Heart right ventricle (tissue), 16 donors: ENCODE measurements around the gene GFPT2. TPM values are rescaled to one million over a fixed set of nuclear protein-coding genes. Genes with fewer than 3 reads are reported as not detected.

Experiments used
- ATAC-seq, 8 donors: fragments of 200-7000 bp; cut with Tn5 transposase; one replicate each; pipeline ENCODE4 v1.9.1; 2020; ENCODE audit warnings: mild to moderate bottlenecking in 8 of 8, moderate library complexity in 8 of 8, moderate number of reproducible peaks in 1 of 8
- DNase-seq, 2 donors: peaks; one replicate each; pipeline ENCODE4 v3.0.0-alpha.2; 2020
- H3K27ac ChIP-seq, 10 donors: fragments of 200-600 bp; sonication (generic) in 2 of 10; one replicate each; pipeline versions ENCODE4 v1.5.0 to v1.8.0; 2020 to 2022; ENCODE audit warnings: mild to moderate bottlenecking in 3 of 10
- H3K27me3 ChIP-seq, 7 donors: fragments of 200-600 bp; one replicate each; pipeline ENCODE4 v1.8.0; 2021 to 2022; ENCODE audit warnings: mild to moderate bottlenecking in 2 of 7
- H3K36me3 ChIP-seq, 9 donors: fragments of 200-600 bp; sonication (generic) in 1 of 9; one replicate each; pipeline versions ENCODE4 v1.5.0 to v1.8.0; 2020 to 2022; ENCODE audit warnings: mild to moderate bottlenecking in 2 of 9
- H3K4me1 ChIP-seq, 9 donors: fragments of 200-600 bp; sonication (generic) in 1 of 9; one replicate each; pipeline versions ENCODE4 v1.5.0 to v1.8.0; 2020 to 2022; ENCODE audit warnings: mild to moderate bottlenecking in 4 of 9
- H3K4me3 ChIP-seq, 10 donors: fragments of 200-600 bp; sonication (generic) in 2 of 10; one replicate each; pipeline versions ENCODE4 v1.5.0 to v1.8.0; 2020 to 2022; ENCODE audit warnings: mild to moderate bottlenecking in 7 of 10, moderate library complexity in 2 of 10
- H3K9me3 ChIP-seq, 11 donors: fragments of 200-600 bp in 10 of 11; sonication (generic) in 2 of 11; one replicate each; pipeline versions ENCODE4 v1.5.0 to v1.8.0; 2013 to 2022; ENCODE audit warnings: mild to moderate bottlenecking in 2 of 11, control low read depth in 1 of 11, moderate library complexity in 1 of 11
- CTCF ChIP-seq, 9 donors: fragments of 200-600 bp; sonication (generic) in 2 of 9; IDR thresholded peaks; one replicate each; pipeline versions ENCODE4 v1.5.0 to v1.8.0; 2021 to 2022; ENCODE audit warnings: antibody characterized with exemption in 9 of 9, mild to moderate bottlenecking in 5 of 9, moderate library complexity in 1 of 9
- WGBS, 2 donors: extraction: QIAGEN DNeasy Blood & Tissue Kit; methylation state at CpG; one replicate each; pipeline ENCODE4 v1.1.7; 2013; ENCODE audit warnings: inconsistent platforms in 1 of 2; 5-methylcytosine and 5-hydroxymethylcytosine counted together
- intact Hi-C, 10 donors: fragments of 100-400 bp; cut with DNase I; formaldehyde crosslinking; loops; one replicate each; pipeline versions ENCODE4 v1.11.1 to v1.14.2; 2022
- polyA plus RNA-seq, 2 donors: library from polyadenylated mRNA; stranded (reverse); fragments of 200-250 nt; gene quantifications; one replicate each; pipeline ENCODE4 v1.2.3, GENCODE V29; 2013
- total RNA-seq, 10 donors: library from RNA; stranded (reverse); fragmentation: NEBNext Ultra II Directional in 3 of 10; extraction: Animal tissue kit (Norgen Biotek cat#: 25700) in 3 of 10; gene quantifications; one replicate each; pipeline versions ENCODE4 v1.2.1 to v1.2.4, GENCODE V29; 2021 to 2023
- donor health status: Arrhythmogenic right ventricular cardiomyopathy.
- donor health status: ischemic (EF 13 %, LVEDD 7.1; RV severe dilation, severe dysfunction).
- donor health status: healthy with polysubstance abuse.
- donor health status: DM: no; HTN: yes; CAD: no.
- donor health status: DM: no; HTN: no; CAD: no.
- donor health status: ischemic (EF 25% LVEDD 6.9; RV normal size, moderate dysfunction).
- donor health status: ischemic (EF 25% LVEDD 5.7; RV mildly dilated, moderate dysfunction).
- donor health status: healthy.
- donor health status: DM: yes; HTN: yes; CAD: no.
- donor health status: Ischemic cardiomyopathy.
- donor health status: ischemic (EF 35%, LVEDD 5.7; RV mildly dilated, moderate dysfunction).
- donor health status: nonischemic (EF 11% LVEDD 7.7; RV severe dilation, severe dysfunction).
- donor health status: DM: yes; HTN: yes; CAD: no.
- donor health status: PGD.
- donor health status: ischemic (EF 29% LVEDD 5.4; RV normal size, mild dysfunction).
- donor health status: nonischemic (EF 23%, LVEDD 6.1; RV moderate dilation, normal function).

Gene GFPT2
- total and polyA plus RNA-seq, 12 donors: 2.5 to 19.4 (median 6.9) TPM

DNA sequence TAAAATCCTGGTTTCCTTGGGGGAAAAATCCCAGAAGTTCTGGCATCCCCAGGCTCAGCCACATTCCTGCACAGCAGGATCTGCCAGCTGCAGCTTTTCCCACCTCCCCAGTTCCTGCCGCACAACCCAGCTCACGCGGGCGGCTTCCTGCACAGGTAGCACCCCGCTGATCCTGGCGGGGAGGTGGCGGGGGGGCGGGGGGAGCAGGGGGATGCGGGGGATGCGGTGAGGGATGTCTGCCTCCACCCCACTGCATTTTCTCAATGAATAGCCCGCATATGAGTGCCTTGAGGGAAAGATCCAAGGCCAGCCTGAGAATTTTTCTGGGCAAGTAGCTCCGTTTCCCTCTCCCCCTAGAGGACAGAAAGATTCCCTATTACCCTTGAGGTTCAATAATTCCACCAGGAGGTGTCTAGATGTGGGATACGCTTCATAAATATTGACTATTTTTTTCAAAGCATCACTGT lies 21.1 kb downstream of the GFPT2 start:
- peak in 1 of 9 donors; percentile 21 for TF ChIP-seq CTCF (IDR thresholded peaks at IDR 0.05)
- intact Hi-C loops: no loop called here
- ATAC-seq (no peak), DNase-seq (no peak)
- Histone ChIP-seq H3K9me3 (no peaks in the 10 kb centered on the region), H3K4me1 (peaks cover 0 to 26% (median 0%) of the 10 kb centered on the region in 9 donors), H3K4me3 (no peak overlapping the region), H3K27ac (peak overlapping the region in 5 of 10 donors; percentile 6 to 85 (median 72)), H3K27me3 (peaks cover 0 to 21% (median 10%) of the 10 kb centered on the region in 7 donors), H3K36me3 (peaks cover 0 to 51% (median 0%) of the 10 kb centered on the region in 9 donors)
- WGBS, 2 donors: 39 to 43% methylated on average over 13 of the region's 13 CpGs

DNA sequence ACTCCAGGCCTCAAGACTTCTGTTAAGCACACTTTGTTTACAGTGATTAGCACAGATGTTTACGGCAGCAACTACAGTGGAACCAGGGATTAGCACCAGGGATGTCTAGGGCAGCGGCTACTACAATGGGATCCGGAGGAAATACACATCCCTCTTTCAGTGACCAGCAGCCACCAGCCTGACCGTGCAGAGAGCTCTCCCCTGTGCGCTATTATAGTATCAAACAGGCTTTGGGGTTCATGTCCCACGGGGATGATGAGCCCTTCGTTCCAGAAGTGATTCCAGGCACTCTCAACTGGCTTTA lies 21.5 kb downstream of the GFPT2 start:
- intact Hi-C loops: no loop called here
- peak overlapping the region in 8 of 10 donors; percentile 6 to 85 (median 65) for H3K27ac ChIP-seq
- DNase-seq: no peak
- H3K27me3 ChIP-seq: peaks cover 0 to 21% (median 10%) of the 10 kb centered on the region in 7 donors
- H3K4me1 ChIP-seq: peaks cover 0 to 26% (median 0%) of the 10 kb centered on the region in 9 donors
- H3K36me3 ChIP-seq: peaks cover 0 to 47% (median 0%) of the 10 kb centered on the region in 9 donors
- peak in 1 of 8 donors; percentile 16 for ATAC-seq
- WGBS, 2 donors: 41 to 42% methylated on average over 7 of the region's 7 CpGs
- TF ChIP-seq CTCF (IDR thresholded peaks at IDR 0.05): no peak
- H3K4me3 ChIP-seq: no peak overlapping the region
- no peaks in the 10 kb centered on the region for H3K9me3 ChIP-seq

DNA sequence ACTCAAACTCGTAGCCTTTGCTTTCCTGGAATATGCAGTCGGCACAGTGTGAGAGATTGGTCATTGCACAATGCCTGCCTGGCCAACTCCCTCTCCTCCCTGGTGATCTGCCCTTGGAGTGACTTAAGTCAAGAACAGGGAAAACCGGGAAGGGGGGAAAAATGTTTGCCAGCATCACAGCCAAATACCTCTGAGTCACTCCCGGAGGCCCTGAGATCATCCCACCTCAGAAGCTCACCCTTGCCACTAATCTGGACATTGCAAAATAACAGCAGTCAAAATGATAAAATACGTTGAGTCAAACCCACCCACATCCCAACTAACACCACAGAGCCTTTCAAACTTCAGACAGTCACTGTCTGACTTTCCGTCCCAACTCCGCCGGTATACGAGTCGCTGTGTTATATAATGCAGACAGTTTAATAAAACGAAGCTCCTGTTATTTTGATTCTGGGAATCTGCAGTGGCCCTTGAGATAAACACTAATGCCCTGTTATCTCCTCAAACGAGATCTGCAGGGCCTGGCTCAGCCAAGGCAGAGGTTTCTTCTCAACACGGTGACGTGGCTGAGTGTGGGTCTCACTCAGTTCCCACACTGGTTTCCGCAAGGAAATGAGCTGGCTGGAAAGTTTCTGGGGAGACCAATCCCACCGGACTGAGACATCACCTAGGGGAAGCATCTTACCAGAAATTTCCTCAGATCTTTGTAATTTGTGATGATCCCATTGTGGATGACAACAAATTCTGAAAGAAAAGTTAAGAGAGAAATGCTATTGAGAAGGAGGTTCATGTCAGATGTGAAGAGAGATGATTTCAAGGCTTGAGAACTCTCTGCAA lies 22.1 kb downstream of the GFPT2 start:
- intact Hi-C loops: no loop called here

GRCh38 chr5:180330270-180330648 lies 22.9 kb downstream of the GFPT2 start:
- WGBS, 2 donors: 86 to 91% methylated on average over 5 of the region's 5 CpGs
- H3K9me3 ChIP-seq: no peaks in the 10 kb centered on the region
- H3K27me3 ChIP-seq: peaks cover 0 to 21% (median 9%) of the 10 kb centered on the region in 7 donors
- H3K4me3 ChIP-seq: no peak overlapping the region
- intact Hi-C loops: no loop called here
- H3K27ac ChIP-seq: peak overlapping the region in 6 of 10 donors; percentile 11 to 77 (median 30)
- no peak for TF ChIP-seq CTCF (IDR thresholded peaks at IDR 0.05)
- DNase-seq (no peak), ATAC-seq (no peak)
- peaks cover 0 to 35% (median 0%) of the 10 kb centered on the region in 9 donors for H3K36me3 ChIP-seq
- H3K4me1 ChIP-seq: peaks cover 0 to 26% (median 0%) of the 10 kb centered on the region in 9 donors

More for the DNA sequence above, 22.1 kb downstream of the GFPT2 start:
- no peak overlapping the region for H3K4me3 ChIP-seq
- no peak for TF ChIP-seq CTCF (IDR thresholded peaks at IDR 0.05)
- ATAC-seq (peak; percentile 44 to 87 (median 78)), DNase-seq (peak in 1 of 2 donors; percentile 43)
- H3K36me3 ChIP-seq: peaks cover 0 to 41% (median 0%) of the 10 kb centered on the region in 9 donors
- H3K27ac ChIP-seq: peak overlapping the region in 8 of 10 donors; percentile 6 to 85 (median 65)
- 53 to 56% methylated on average over 16 of the region's 16 CpGs for WGBS, 2 donors
- no peaks in the 10 kb centered on the region for H3K9me3 ChIP-seq
- peaks cover 0 to 26% (median 0%) of the 10 kb centered on the region in 9 donors for H3K4me1 ChIP-seq
- H3K27me3 ChIP-seq: peaks cover 0 to 21% (median 10%) of the 10 kb centered on the region in 7 donors
